DND-41 (cell line): ENCODE results near the gene RTKN2.

Experiments used
- CTCF ChIP-seq: IDR thresholded peaks from 2 replicates; pipeline ENCODE4 v1.5.1; 2012; ENCODE audit warnings: borderline replicate concordance, low read length, moderate library complexity, mild to moderate bottlenecking; ENCODE audit not compliant: poor library complexity, severe bottlenecking; ENCODE audit errors: extremely low read depth
- EZH2 ChIP-seq: IDR thresholded peaks from 3 replicates; pipeline ENCODE4 v1.6.1; 2012; ENCODE audit warnings: borderline replicate concordance, low read depth, mild to moderate bottlenecking, moderate library complexity, low read length, inconsistent platforms; ENCODE audit not compliant: severe bottlenecking

GRCh38 chr10:62249957-62250356 lies 18.7 kb downstream of the RTKN2 start:
- TF ChIP-seq EZH2 (no peak), CTCF (no peak)
